RWPE2 (cell line): ENCODE measurements around the gene TMEM187.

Experiments
- ATAC-seq: fragments of 200-7000 bp; cut with Tn5 transposase; 3 replicates; pipeline ENCODE4 v1.9.1; 2021; ENCODE audit warnings: low read depth
- DNase-seq: peaks from one replicate; pipeline ENCODE4 v3.0.0-alpha.2; 2020; ENCODE audit warnings: low spot score
- H3K27ac ChIP-seq: fragments of 450-650 bp; 2 replicates; pipeline ENCODE4 v1.5.1; 2017; ENCODE audit warnings: mild to moderate bottlenecking; ENCODE audit not compliant: poor library complexity, severe bottlenecking
- H3K27me3 ChIP-seq: fragments of 250-450 bp; sonication (Bioruptor Pico); 2 replicates; pipeline ENCODE4 v1.5.1; 2021; ENCODE audit warnings: mild to moderate bottlenecking, moderate library complexity; ENCODE audit not compliant: insufficient read depth, poor library complexity, severe bottlenecking
- H3K36me3 ChIP-seq: fragments of 250-450 bp; sonication (Bioruptor Pico); 2 replicates; pipeline ENCODE4 v1.5.1; 2020; ENCODE audit warnings: low read depth, mild to moderate bottlenecking, moderate library complexity
- H3K4me1 ChIP-seq: fragments of 250-450 bp; sonication (Bioruptor Pico); 2 replicates; pipeline ENCODE4 v1.5.1; 2021; ENCODE audit warnings: mild to moderate bottlenecking, moderate library complexity; ENCODE audit not compliant: insufficient read depth, poor library complexity, severe bottlenecking
- H3K4me3 ChIP-seq: fragments of 250-450 bp; sonication (Bioruptor Pico); 2 replicates; pipeline ENCODE4 v1.5.1; 2021; ENCODE audit warnings: mild to moderate bottlenecking, moderate library complexity; ENCODE audit not compliant: severe bottlenecking
- H3K9me3 ChIP-seq: fragments of 250-450 bp; sonication (Bioruptor Pico); 2 replicates; pipeline ENCODE4 v1.5.1; 2021; ENCODE audit warnings: mild to moderate bottlenecking, moderate library complexity; ENCODE audit not compliant: severe bottlenecking
- CTCF ChIP-seq: fragments of 450-650 bp; IDR thresholded peaks from one replicate; pipeline ENCODE4 v1.5.1; 2017; ENCODE audit warnings: mild to moderate bottlenecking, moderate library complexity; ENCODE audit not compliant: poor library complexity, severe bottlenecking

The TMEM187 gene

GRCh38 chrX:153925739-153926551, 46.6 kb upstream of the TMEM187 start, which contains the start of gene ARHGAP4:
TSS of gene ARHGAP4 (minus strand) at chrX:153926264. CDS start at chrX:153926202, 62 bp downstream.
- Histone ChIP-seq H3K4me3 (no peak within 1 kb of the TSS), H3K9me3 (no peaks in the 10 kb centered on the region), H3K36me3 (no peaks in the 10 kb centered on the region; the same call in 1 of the 2 replicates), H3K27ac (peak within 1 kb of the TSS; percentile 91), H3K4me1 (no peaks in the 10 kb centered on the region), H3K27me3 (no peaks in the 10 kb centered on the region)
- no peak for TF ChIP-seq CTCF
- DNase-seq (no peak), ATAC-seq (no peak)

GRCh38 chrX:153926552-153926857, 46.0 kb upstream of the TMEM187 start:
- H3K9me3 ChIP-seq, result no peaks in the 10 kb centered on the region
- peak overlapping the region; percentile 91 for H3K27ac ChIP-seq
- no peaks in the 10 kb centered on the region for H3K4me1 ChIP-seq
- H3K27me3 ChIP-seq, result no peaks in the 10 kb centered on the region
- no peak overlapping the region for H3K4me3 ChIP-seq
- TF ChIP-seq CTCF, result no peak
- DNase-seq, result no peak
- H3K36me3 ChIP-seq, result no peaks in the 10 kb centered on the region; the same call in 1 of the 2 replicates
- no peak for ATAC-seq

GRCh38 chrX:153926858-153927671, 45.5 kb upstream of the TMEM187 start:
- Histone ChIP-seq H3K4me1 (no peaks in the 10 kb centered on the region), H3K9me3 (no peaks in the 10 kb centered on the region), H3K4me3 (peak overlapping the region; percentile 63), H3K27ac (peak overlapping the region; percentile 91), H3K36me3 (no peaks in the 10 kb centered on the region; the same call in 1 of the 2 replicates), H3K27me3 (no peaks in the 10 kb centered on the region)
- DNase-seq, result no peak
- no peak for TF ChIP-seq CTCF
- ATAC-seq, result peak; percentile 2; the same call in 1 of the 3 replicates

GRCh38 chrX:153927672-153927921, 45.0 kb upstream of the TMEM187 start:
- Histone ChIP-seq H3K36me3 (no peaks in the 10 kb centered on the region; the same call in 1 of the 2 replicates), H3K4me3 (peak overlapping the region; percentile 63), H3K9me3 (no peaks in the 10 kb centered on the region), H3K27me3 (no peaks in the 10 kb centered on the region), H3K27ac (peak overlapping the region; percentile 91), H3K4me1 (no peaks in the 10 kb centered on the region)
- TF ChIP-seq CTCF, result no peak
- no peak; the same call in 2 of the 3 replicates for ATAC-seq
- DNase-seq, result no peak
